ENCODE results near the gene LMAN2L. TPM values are rescaled to one million over a fixed set of nuclear protein-coding genes. Genes with fewer than 3 reads are reported as not detected.

Gene LMAN2L
- total and polyA plus RNA-seq, 2 of the 8 experiments (the other 6 are each of a cell fraction or from before 2014, with no cell fraction given): 14.3 to 17.6 TPM

DNA sequence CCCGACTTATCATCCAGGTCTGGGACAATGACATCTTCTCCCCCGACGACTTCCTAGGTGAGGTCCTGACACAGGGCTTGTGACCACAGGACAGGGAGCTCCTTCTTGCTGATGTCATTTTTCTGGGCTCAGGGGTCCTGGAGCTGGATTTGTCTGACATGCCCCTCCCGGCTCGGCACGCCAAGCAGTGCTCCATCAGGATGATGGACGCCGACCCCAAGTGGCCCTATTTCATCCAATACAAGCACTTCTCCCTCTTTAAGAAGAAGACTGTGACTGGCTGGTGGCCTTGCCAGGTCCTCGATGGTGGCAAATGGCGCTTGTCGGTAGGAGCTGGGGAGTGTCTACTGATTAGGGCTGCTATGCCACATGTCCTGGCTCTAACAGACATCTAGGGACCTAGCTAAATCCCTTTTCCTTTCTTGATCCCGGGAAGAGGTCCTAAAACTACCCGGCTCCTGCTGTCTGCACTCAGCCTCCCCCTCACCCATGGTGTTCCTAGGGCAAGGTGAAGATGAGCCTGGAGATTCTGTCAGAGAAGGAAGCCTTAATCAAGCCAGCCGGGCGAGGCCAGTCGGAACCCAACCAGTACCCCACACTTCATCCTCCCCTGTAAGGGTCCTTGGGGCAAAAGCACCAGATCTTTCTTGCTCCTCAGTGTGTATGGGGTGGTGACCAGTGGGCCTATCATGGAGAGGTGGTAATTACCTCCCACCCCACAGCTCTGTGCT lies 36.7 kb downstream of the LMAN2L start:
- ChIA-PET POLR2A (ENCODE audit: partially characterized antibody) (interaction anchor here (0.9 to 1.8 kb wide), 3 partner anchors 9 to 24 kb away, joined by 3 to 4 read pairs (median 4); no protein-coding TSS in a partner anchor), CTCF (ENCODE audit: partially characterized antibody) (no interaction called here)
- no peak for FAIRE-seq

More for the DNA sequence above, 36.7 kb downstream of the LMAN2L start:
- Histone ChIP-seq H3K79me1 (ENCODE audit: low read depth, low read length) (no peaks in the 10 kb centered on the region), H3K79me2 (ENCODE audit: control insufficient read depth in 1 of 2, insufficient read depth in 2 of 2, low read length in 2 of 2) (no peaks in the 10 kb centered on the region), H2BK5ac (ENCODE audit: low read depth, low read length) (no peak overlapping the region), H3K27ac (ENCODE audit: low read depth, low read length) (no peak overlapping the region), H4K20me1 (replicated peaks in 1 of 2; ENCODE audit: control insufficient read depth in 1 of 2, insufficient read depth in 2 of 2, low read length in 2 of 2) (no peaks in the 10 kb centered on the region), H2BK12ac (ENCODE audit: low read depth, low read length) (no peak overlapping the region), H3K27me3 (replicated peaks in 1 of 4; ENCODE audit: control insufficient read depth in 3 of 4, extremely low read depth in 1 of 4, insufficient read depth in 3 of 4, low read length in 3 of 4) (no peaks in the 10 kb centered on the region), H3K4ac (replicated peaks; ENCODE audit: insufficient read length, low read depth, low read length) (no peak overlapping the region), H3K4me2 (ENCODE audit: insufficient read depth in 1 of 2, low read depth in 2 of 2, low read length in 2 of 2) (no peak overlapping the region), H2BK20ac (ENCODE audit: low read length) (no peak overlapping the region), H4K91ac (replicated peaks; ENCODE audit: insufficient read length, low read length) (no peak overlapping the region), H3K4me3 (ENCODE audit: extremely low read depth in 1 of 4, insufficient read depth in 2 of 4, low read depth in 3 of 4, low read length in 4 of 4) (no peak overlapping the region), H3K9ac (replicated peaks in 1 of 4; ENCODE audit: extremely low read depth in 1 of 4, low read depth in 3 of 4, low read length in 3 of 4) (no peak overlapping the region), H4K8ac (ENCODE audit: extremely low read depth, insufficient read depth, low read length) (no peak overlapping the region), H3K14ac (ENCODE audit: insufficient read length) (no peak overlapping the region), H4K5ac (ENCODE audit: insufficient read length, low read depth, low read length) (no peak overlapping the region), H3K4me1 (replicated peaks in 1 of 4; ENCODE audit: control insufficient read depth in 3 of 4, insufficient read depth in 4 of 4, low read length in 3 of 4) (no peaks in the 10 kb centered on the region), H2AK5ac (ENCODE audit: low read depth, low read length) (no peak overlapping the region), H3K23me2 (ENCODE audit: low read depth, low read length) (no peaks in the 10 kb centered on the region), H3K23ac (ENCODE audit: insufficient read length) (no peak overlapping the region), H3K36me3 (ENCODE audit: control insufficient read depth in 2 of 4, insufficient read depth in 4 of 4, low read length in 3 of 4) (peaks cover 9 to 21% (median 19%) of the 10 kb centered on the region in 4 experiments), H3K18ac (ENCODE audit: extremely low read depth, low read length) (no peak overlapping the region), H3K56ac (replicated peaks; ENCODE audit: insufficient read length, low read depth, low read length) (no peak overlapping the region), H2AFZ (ENCODE audit: low read length) (no peak overlapping the region), H2BK120ac (replicated peaks; ENCODE audit: low read depth, low read length) (no peak overlapping the region), H3K9me3 (ENCODE audit: insufficient read depth in 2 of 2, low read depth in 1 of 2, low read length in 1 of 2) (no peaks in the 10 kb centered on the region), H2BK15ac (ENCODE audit: low read length) (no peak overlapping the region)
- DNase-seq (ENCODE audit: low read depth in 1 of 2, low spot score in 2 of 2): no peak
- 92% methylated on average over 16 of the region's 16 CpGs; no CpG with 5 or more reads in 1 of the 2 experiments for WGBS, 2 experiments (ENCODE audit: extremely low coverage in 1 of 2, insufficient coverage in 1 of 2, insufficient read length in 1 of 2, insufficient replicate concordance in 2 of 2, low coverage in 1 of 2, low lambda C conversion rate in 2 of 2, missing lambda C conversion rate in 1 of 2)
- TF ChIP-seq EGR1 (IDR thresholded peaks at IDR 0.05; ENCODE audit: borderline replicate concordance, low read depth, low read length) (no peak), RAD21 (IDR thresholded peaks at IDR 0.05 in 1 of 2, conservative IDR thresholded peaks at IDR 0.05 in 1 of 2; ENCODE audit: low read depth in 2 of 2, low read length in 2 of 2) (no peak), RFX5 (IDR thresholded peaks at IDR 0.05; ENCODE audit: borderline replicate concordance, low read depth, low read length) (no peak), CBX5 (IDR thresholded peaks at IDR 0.05; ENCODE audit: low read depth, low read length) (no peak), SRF (IDR thresholded peaks at IDR 0.05; ENCODE audit: low read depth, low read length) (no peak), ZNF274 (IDR thresholded peaks at IDR 0.05; ENCODE audit: borderline replicate concordance, extremely low read depth, low read length) (no peak), NRF1 (IDR thresholded peaks at IDR 0.05; ENCODE audit: low read depth, low read length) (no peak), CTBP2 (IDR thresholded peaks at IDR 0.05; ENCODE audit: borderline replicate concordance, insufficient read depth, insufficient read length, low read length) (no peak), BACH1 (IDR thresholded peaks at IDR 0.05; ENCODE audit: low read length) (no peak), CREB1 (IDR thresholded peaks at IDR 0.05) (no peak), YY1 (IDR thresholded peaks at IDR 0.05; ENCODE audit: low read depth, low read length) (no peak), SIX5 (IDR thresholded peaks at IDR 0.05; ENCODE audit: low read depth, low read length) (no peak)
- TF ChIP-seq, protein P1, sequence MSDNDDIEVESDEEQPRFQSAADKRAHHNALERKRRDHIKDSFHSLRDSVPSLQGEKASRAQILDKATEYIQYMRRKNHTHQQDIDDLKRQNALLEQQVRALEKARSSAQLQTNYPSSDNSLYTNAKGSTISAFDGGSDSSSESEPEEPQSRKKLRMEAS (IDR thresholded peaks at IDR 0.05): no peak

Measured in H1 (cell line).